GM20431 (cell line): ENCODE results near the gene DNAJB12.
"Not testable (repeated sequence)": the region's sequence is repeated elsewhere in the genome, so short reads cannot be mapped to it uniquely, and the experiment has no call there.

ENCODE experiments used
- in situ Hi-C: fragments of 300-500 bp; cut with MseI, MboI; formaldehyde crosslinking; loops from one replicate; pipeline ENCODE4 v1.15.0; 2020; ENCODE audit warnings: low sequenced_read_pairs; ENCODE audit not compliant: unreplicated experiment

Gene DNAJB12

GRCh38 chr10:72298592-72299519 is 55.9 kb downstream of the DNAJB12 start:
- in situ Hi-C loops = no loop called here

DNA sequence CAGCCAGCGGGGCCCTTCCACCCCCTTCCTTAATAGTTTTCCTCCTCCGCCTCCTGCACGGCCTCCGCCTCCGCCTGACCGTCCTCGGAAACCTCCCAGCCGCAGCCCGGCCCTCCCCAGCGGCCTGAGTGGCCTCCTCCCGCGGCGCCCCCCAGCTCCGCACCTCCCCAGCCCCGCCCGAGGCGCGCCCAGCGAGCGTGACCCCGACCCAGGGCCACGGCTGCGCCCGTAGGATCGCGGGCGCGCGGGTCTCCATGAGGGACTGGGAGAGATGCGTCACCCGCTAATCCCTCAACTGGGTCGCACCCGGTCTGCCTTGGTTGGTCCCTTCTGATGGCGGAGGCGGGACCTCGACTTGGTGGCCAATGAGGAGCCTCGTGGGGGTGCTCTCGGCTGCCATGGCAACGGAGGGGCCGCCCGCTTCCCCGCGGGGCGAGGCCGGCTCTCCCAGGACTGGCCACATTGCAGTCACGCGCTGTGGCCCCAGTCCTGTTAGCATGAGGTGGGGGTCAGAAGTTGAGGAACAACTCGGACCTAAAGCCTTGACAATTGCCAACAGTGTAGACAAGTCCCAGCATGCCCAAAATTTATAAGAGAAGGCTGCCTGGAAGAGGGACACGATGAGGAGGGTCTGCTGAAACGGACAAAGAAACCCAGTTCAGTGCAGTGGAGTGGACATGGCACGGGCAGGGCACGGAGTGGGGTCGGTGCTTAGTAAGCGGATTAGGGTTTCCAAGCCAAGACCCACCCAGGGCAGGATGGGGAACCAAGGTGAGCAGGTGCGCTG is 56.7 kb downstream of the DNAJB12 start:
- in situ Hi-C loops = no loop called here

DNA sequence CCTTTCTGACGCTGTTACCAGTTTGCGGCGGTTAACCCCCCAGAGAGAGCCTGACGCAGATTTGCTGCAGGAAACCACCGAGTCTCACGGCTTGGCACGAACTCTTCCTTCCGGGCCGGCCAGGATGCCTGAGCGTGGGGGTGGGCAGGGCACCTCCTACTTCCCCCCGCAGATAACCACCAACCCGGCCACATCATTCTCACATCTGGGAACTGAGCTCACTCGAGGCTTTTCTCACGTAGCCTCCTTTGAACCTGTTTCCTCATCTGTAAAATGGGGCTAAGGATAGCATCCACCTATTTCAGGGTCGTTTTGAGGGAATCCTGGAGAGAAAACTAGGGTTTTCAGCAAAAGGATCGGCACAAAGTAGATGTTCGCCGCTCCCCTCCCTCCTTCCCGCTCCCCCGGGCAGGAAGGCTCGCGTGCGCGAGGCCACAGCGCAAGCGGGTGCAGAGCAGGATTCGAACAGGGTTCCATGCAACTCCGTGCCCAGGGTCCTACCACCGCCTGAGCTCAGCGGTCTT is 57.4 kb downstream of the DNAJB12 start:
- in situ Hi-C loops = no loop called here

GRCh38 chr10:72296829-72297280 is 57.9 kb downstream of the DNAJB12 start:
- in situ Hi-C loops = not testable (repeated sequence)

- in situ Hi-C loops = no loop called here
Measured at GRCh38 chr10:72295330-72295910, 59.3 kb downstream of the DNAJB12 start.

- in situ Hi-C loops = no loop called here
Measured at GRCh38 chr10:72292223-72292691, 62.5 kb downstream of the DNAJB12 start.

- in situ Hi-C loops = no loop called here
Measured at GRCh38 chr10:72291019-72291532, 63.6 kb downstream of the DNAJB12 start.

GRCh38 chr10:72285972-72286521 is 68.7 kb downstream of the DNAJB12 start:
- in situ Hi-C loops = no loop called here

DNA sequence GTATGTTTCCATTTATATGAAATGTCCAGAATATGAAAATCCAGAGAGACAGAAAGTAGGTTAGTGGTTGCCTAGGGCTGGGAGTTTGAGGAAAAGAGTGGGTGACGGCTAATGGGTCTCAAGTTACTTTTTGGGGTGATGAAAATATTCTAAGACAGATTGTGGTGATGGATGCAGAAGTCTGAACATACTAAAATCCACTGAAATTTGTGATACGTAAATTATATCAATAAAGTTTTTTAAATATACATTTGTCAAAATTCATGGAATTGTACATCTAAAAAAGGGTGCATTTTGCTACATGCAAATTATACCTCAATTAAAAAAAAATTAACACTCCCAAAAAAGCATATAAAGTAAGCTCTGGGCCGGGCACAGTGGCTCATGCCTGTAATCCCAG is 71.6 kb downstream of the DNAJB12 start:
- in situ Hi-C loops = no loop called here
